ENCODE data around the gene N4BP2L2.

GRCh38 chr13:32585550-32586079 lies 47.0 kb upstream of the N4BP2L2 start:
- TF ChIP-seq CTCF (IDR thresholded peaks at IDR 0.05): no peak
- TF ChIP-seq EP300 (IDR thresholded peaks at IDR 0.05): no peak

Measured in gastroesophageal sphincter (tissue), 3 donors.